Fibroblast of lung (primary cell): ENCODE data around the gene CNNM3.

Experiments used
- CTCF ChIP-seq, 2 donors: IDR thresholded peaks in 1 of 2; conservative IDR thresholded peaks in 1 of 2; 1 replicate in 1 of 2; 2 replicates in 1 of 2; pipeline ENCODE4 v1.5.1; 2011 to 2012; ENCODE audit warnings: low read length in 2 of 2, control low read depth in 1 of 2, inconsistent platforms in 1 of 2, low read depth in 1 of 2, mild to moderate bottlenecking in 1 of 2
- EZH2 ChIP-seq: IDR thresholded peaks from 2 replicates; pipeline ENCODE4 v1.5.1; 2012; ENCODE audit warnings: low read length, control low read depth, mild to moderate bottlenecking; ENCODE audit errors: missing control alignments

DNA sequence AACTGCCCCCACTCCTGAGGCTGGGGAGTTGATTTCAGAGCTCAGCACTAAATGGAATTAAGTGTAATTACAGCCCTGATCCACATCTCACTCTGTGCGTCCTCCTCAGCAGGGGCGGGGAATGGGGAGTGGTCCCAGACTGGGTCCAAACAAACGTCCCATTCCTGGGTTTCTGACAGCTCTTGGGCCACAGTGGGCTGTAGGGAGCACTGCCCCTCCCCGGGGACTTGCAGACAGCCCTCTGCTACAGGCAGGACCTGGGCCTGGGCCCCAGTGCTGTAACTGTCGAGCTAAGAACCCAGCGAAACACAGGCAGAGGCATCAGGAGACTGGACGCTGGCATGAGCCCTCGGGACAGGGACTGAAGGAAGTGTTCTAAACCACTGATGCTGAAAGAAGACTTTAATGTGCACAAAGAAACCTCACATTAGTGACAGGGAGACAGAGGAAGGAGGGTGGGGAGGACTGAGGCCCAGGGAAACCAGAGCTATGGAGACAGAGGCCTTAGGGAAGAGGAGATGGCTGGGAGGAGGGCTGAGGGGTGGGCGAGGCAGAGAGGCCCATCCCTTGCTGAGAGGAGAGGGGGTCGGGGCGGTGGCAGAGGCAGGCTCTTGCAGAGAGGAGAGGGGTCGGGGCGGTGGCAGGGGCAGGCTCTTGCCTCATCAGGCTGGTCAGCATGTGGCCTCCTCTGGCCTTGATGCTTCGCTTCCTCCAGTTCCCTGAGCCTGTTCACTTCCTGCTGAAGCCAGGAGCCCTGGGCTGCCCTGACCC is 59.6 kb downstream of the CNNM3 start:
- TF ChIP-seq CTCF (conservative IDR thresholded peaks at IDR 0.05 in 1 of 2, IDR thresholded peaks at IDR 0.05 in 1 of 2; ENCODE audit: low read depth in 1 of 2, low read length in 2 of 2) (no peak), EZH2 (no peak)
